HepG2 (cell line): ENCODE data around the gene CD8A. TPM values are rescaled to one million over a fixed set of nuclear protein-coding genes. Genes with fewer than 3 reads are reported as not detected.

Experiments
- ATAC-seq: fragments of 200-7000 bp; cut with Tn5 transposase; 3 replicates; pipeline ENCODE4 v1.9.1; 2020; ENCODE audit warnings: mild to moderate bottlenecking, moderate library complexity
- BruUV-seq: library from RNA; stranded (reverse); fragments of 400-500 nt; replicated peaks from 2 replicates; lab custom pipeline; 2021; lab: Mats Ljungman, UMichigan
- CTCF ChIA-PET: fragments of 300-600 bp; formaldehyde crosslinking; extraction: SDS; loops from one replicate; lab custom pipeline; 2021; ENCODE audit warnings: low total read pairs, inconsistent platforms, low intra/inter-chr PET ratio; lab: Yijun Ruan, JAX
- POLR2A ChIA-PET: fragments of 350-600 bp; sonication (Branson Sonifier 250); formaldehyde crosslinking; loops from one replicate; lab custom pipeline; 2020; ENCODE audit warnings: antibody characterized with exemption, inconsistent platforms; lab: Yijun Ruan, JAX
- DNase-seq: peaks from one replicate; pipeline ENCODE4 v3.0.0-alpha.2; 2015; ENCODE audit warnings: low spot score
- FAIRE-seq: peaks from 3 replicates; lab custom pipeline; 2011; peaks lifted over from hg19 to GRCh38; lab: Jason Lieb, UNC
- H2AFZ ChIP-seq: one replicate; pipeline ENCODE4 v1.6.1; 2011; ENCODE audit warnings: low read length, inconsistent platforms
- H3K27ac ChIP-seq: fragments of 300-600 bp; 3 replicates; pipeline ENCODE4 v1.8.0; 2011; ENCODE audit warnings: mixed run types, mild to moderate bottlenecking, mixed read lengths, low read length, inconsistent platforms; ENCODE audit not compliant: insufficient read depth; ENCODE audit errors: extremely low read length
- H3K27me3 ChIP-seq, 2 experiments: fragments of 200-600 bp in 1 of 2; 2 replicates in 1 of 2; 3 replicates in 1 of 2; pipeline versions ENCODE4 v1.6.0 to v1.8.0; 2011; ENCODE audit warnings: low read length in 2 of 2, mild to moderate bottlenecking in 2 of 2, moderate library complexity in 2 of 2, inconsistent platforms in 1 of 2; ENCODE audit not compliant: insufficient read depth in 2 of 2, control insufficient read depth in 1 of 2
- H3K36me3 ChIP-seq, 2 experiments: fragments of 200-600 bp in 1 of 2; replicated peaks in 1 of 2; 2 replicates in 1 of 2; 3 replicates in 1 of 2; pipeline versions ENCODE4 v1.5.1 to v1.8.0; 2011; ENCODE audit warnings: low read length in 2 of 2, inconsistent platforms in 1 of 2; ENCODE audit not compliant: insufficient read depth in 2 of 2, control insufficient read depth in 1 of 2
- H3K4me1 ChIP-seq: 2 replicates; pipeline ENCODE4 v1.5.1; 2012; ENCODE audit warnings: low read length, inconsistent platforms; ENCODE audit not compliant: insufficient read depth
- H3K4me2 ChIP-seq: 2 replicates; pipeline ENCODE4 v1.6.0; 2011; ENCODE audit warnings: low read depth, low read length, inconsistent platforms
- H3K4me3 ChIP-seq, 3 experiments: fragments of 200-600 bp in 1 of 3; sonication (generic), shearing (Covaris generic) in 1 of 3; replicated peaks in 1 of 3; 2 replicates each; pipeline ENCODE4 v1.5.1; 2011 to 2016; ENCODE audit warnings: low read length in 3 of 3, inconsistent platforms in 2 of 3, low read depth in 2 of 3, mild to moderate bottlenecking in 2 of 3, control low read depth in 1 of 3, mixed read lengths in 1 of 3; ENCODE audit not compliant: insufficient read depth in 1 of 3
- H3K79me2 ChIP-seq: one replicate; pipeline ENCODE4 v1.6.1; 2011; ENCODE audit warnings: low read length, inconsistent platforms; ENCODE audit not compliant: insufficient read depth
- H3K9ac ChIP-seq: 2 replicates; pipeline ENCODE4 v1.6.0; 2011; ENCODE audit warnings: mild to moderate bottlenecking, low read depth, low read length, inconsistent platforms; ENCODE audit not compliant: insufficient read depth
- H3K9me3 ChIP-seq: 2 replicates; pipeline ENCODE4 v1.5.1; 2012; ENCODE audit warnings: mild to moderate bottlenecking, low read length
- H4K20me1 ChIP-seq: 2 replicates; pipeline ENCODE4 v1.6.0; 2011; ENCODE audit warnings: inconsistent platforms, mild to moderate bottlenecking, low read length, moderate library complexity; ENCODE audit not compliant: insufficient read depth
- CAMTA2 ChIP-seq: sonication (generic); formaldehyde crosslinking; IDR thresholded peaks from 2 replicates; pipeline ENCODE4 v1.4.0; 2020; ENCODE audit warnings: mild to moderate bottlenecking, missing genetic modification reagents, borderline replicate concordance
- NCOA1 ChIP-seq: sonication (generic); formaldehyde crosslinking; IDR thresholded peaks from 2 replicates; pipeline ENCODE4 v1.9.0; 2021; ENCODE audit warnings: missing genetic modification reagents
- ZNF136 ChIP-seq: sonication (generic); formaldehyde crosslinking; IDR thresholded peaks from 2 replicates; pipeline ENCODE4 v1.8.1; 2022; ENCODE audit warnings: low read depth, mild to moderate bottlenecking, moderate library complexity, missing genetic modification reagents
- ZNF317 ChIP-seq: sonication (generic); formaldehyde crosslinking; IDR thresholded peaks from 2 replicates; pipeline ENCODE4 v1.5.0; 2020; ENCODE audit warnings: mild to moderate bottlenecking, missing genetic modification reagents
- WGBS: methylation state at CpG from one replicate; pipeline ENCODE4 v1.1.6; 2017; ENCODE audit warnings: low lambda C conversion rate; 5-methylcytosine and 5-hydroxymethylcytosine counted together
- in situ Hi-C: cut with HindIII; loops from 2 replicates; pipeline ENCODE4 v1.10.0; 2017; ENCODE audit warnings: low pct_unique_long_range_greater_than_20kb; ENCODE audit not compliant: extremely low pct_ligation_motif_present
- intact Hi-C: fragments of 100-400 bp; cut with micrococcal nuclease; formaldehyde crosslinking; loops from one replicate; pipeline ENCODE4 v1.10.0; 2022; ENCODE audit not compliant: unreplicated experiment
- polyA plus RNA-seq, 8 experiments: library from polyadenylated mRNA; depleted of rRNA in 3 of 8; stranded (reverse) in 7 of 8; unstranded in 1 of 8; fragments of >200 nt; fragmentation: Illumina TruSeq in 4 of 8; extraction: Trizol in 4 of 8; gene quantifications; 2 replicates each; pipeline versions ENCODE4 v1.2.1 to v1.2.3, GENCODE V29; 2011 to 2016; ENCODE audit warnings: low read depth in 4 of 8, missing spikeins in 1 of 8, mixed read lengths in 1 of 8; ENCODE audit not compliant: insufficient read depth in 1 of 8
- total RNA-seq, 5 experiments: library from RNA; depleted of rRNA; stranded (reverse); fragments of >200 nt; fragmentation: Illumina TruSeq; extraction: Trizol; gene quantifications; 2 replicates each; pipeline ENCODE4 v1.2.3, GENCODE V29; 2016; ENCODE audit warnings: low read depth in 1 of 5
- TF ChIP-seq, protein P1 (sequence below): sonication (generic); formaldehyde crosslinking; IDR thresholded peaks from 2 replicates; pipeline ENCODE4 v1.4.0; 2020; ENCODE audit warnings: missing genetic modification reagents; ENCODE audit errors: not compliant biosample characterization
- TF ChIP-seq, protein P2 (sequence below): sonication (generic); formaldehyde crosslinking; IDR thresholded peaks from 2 replicates; pipeline ENCODE4 v1.5.1; 2020; ENCODE audit warnings: mild to moderate bottlenecking, missing genetic modification reagents

CD8A gene
- total and polyA plus RNA-seq, 2 of the 13 experiments (the other 11 are each of a cell fraction or from before 2014, with no cell fraction given) = 0.09 TPM; not detected in 1

DNA sequence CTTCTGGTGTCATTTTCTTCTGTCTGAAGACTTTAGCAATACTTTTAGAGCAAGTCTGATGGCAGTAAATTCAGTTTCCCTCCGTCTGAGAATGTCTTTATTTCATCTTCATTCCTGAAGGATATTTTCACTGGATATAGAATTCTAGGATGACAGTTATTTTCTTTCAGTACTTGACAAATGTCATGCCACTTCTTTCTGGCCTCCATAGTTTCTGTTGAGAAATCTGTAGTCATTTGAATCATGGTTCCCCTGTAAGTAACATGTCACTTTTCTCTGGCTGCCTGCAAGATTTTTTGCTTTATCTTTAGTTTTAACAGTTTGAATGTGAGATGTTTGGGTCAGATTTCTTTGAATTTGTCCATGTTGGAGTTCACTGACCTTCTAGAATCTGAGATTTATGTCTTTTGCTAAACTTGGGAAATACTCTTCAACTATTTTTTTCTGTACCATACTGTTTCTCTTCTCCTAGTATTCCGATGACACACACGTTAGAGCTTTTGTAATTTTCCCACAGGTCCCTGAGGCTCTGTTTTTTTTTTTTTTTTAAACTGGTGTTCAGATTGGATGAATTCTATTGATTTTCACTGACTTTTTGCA is 40.4 kb downstream of the CD8A start:
- Histone ChIP-seq H3K9me3 (peaks cover 13% of the 10 kb centered on the region), H3K4me2 (no peak overlapping the region)
- POLR2A ChIA-PET = no interaction called here
- TF ChIP-seq ZNF136 (peak; percentile 57; the same call in 1 of the 2 replicates), ZNF317 (peak; percentile 100), CAMTA2 (CRISPR knock-in tag) (no peak), NCOA1 (no peak)
- TF ChIP-seq, protein P1, sequence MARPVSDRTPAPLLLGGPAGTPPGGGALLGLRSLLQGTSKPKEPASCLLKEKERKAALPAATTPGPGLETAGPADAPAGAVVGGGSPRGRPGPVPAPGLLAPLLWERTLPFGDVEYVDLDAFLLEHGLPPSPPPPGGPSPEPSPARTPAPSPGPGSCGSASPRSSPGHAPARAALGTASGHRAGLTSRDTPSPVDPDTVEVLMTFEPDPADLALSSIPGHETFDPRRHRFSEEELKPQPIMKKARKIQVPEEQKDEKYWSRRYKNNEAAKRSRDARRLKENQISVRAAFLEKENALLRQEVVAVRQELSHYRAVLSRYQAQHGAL = no peak
- TF ChIP-seq, protein P2, sequence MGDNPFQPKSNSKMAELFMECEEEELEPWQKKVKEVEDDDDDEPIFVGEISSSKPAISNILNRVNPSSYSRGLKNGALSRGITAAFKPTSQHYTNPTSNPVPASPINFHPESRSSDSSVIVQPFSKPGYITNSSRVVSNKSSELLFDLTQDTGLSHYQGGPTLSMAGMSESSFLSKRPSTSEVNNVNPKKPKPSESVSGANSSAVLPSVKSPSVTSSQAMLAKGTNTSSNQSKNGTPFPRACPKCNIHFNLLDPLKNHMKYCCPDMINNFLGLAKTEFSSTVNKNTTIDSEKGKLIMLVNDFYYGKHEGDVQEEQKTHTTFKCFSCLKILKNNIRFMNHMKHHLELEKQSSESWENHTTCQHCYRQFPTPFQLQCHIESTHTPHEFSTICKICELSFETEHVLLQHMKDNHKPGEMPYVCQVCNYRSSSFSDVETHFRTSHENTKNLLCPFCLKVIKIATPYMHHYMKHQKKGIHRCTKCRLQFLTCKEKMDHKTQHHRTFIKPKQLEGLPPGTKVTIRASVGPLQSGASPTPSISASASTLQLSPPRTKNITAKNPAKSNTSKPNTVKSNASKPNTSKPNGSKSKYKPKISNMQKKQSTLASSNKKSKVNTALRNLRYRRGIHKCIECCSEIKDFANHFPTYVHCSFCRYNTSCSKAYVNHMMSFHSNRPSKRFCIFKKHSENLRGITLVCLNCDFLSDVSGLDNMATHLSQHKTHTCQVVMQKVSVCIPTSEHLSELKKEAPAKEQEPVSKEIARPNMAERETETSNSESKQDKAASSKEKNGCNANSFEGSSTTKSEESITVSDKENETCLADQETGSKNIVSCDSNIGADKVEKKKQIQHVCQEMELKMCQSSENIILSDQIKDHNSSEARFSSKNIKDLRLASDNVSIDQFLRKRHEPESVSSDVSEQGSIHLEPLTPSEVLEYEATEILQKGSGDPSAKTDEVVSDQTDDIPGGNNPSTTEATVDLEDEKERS = peak; percentile 41; the same call in 1 of the 2 replicates
- TF ChIP-seq, all 625 proteins: peak for 3
- CTCF ChIA-PET = no interaction called here
- WGBS = 97% methylated on average over 3 of the region's 3 CpGs
- Histone ChIP-seq H3K27me3 (no peaks in the 10 kb centered on the region), H3K79me2 (peaks cover 41% of the 10 kb centered on the region), H3K27ac (no peak overlapping the region), H4K20me1 (peaks cover 5% of the 10 kb centered on the region; the same call in 1 of the 2 replicates), H3K4me3 (no peak overlapping the region), H3K36me3 (peaks cover 14 to 77% of the 10 kb centered on the region in 2 experiments), H3K9ac (no peak overlapping the region), H3K4me1 (no peaks in the 10 kb centered on the region), H2AFZ (no peak overlapping the region)
- DNase-seq = no peak
- intact Hi-C loops (no loop called here), in situ Hi-C loops (no loop called here)
- BruUV-seq = no TSS peak
- no peak for ATAC-seq
- FAIRE-seq = no peak
